ENCODE measurements around the gene CDHR4. TPM values are rescaled to one million over a fixed set of nuclear protein-coding genes. Genes with fewer than 3 reads are reported as not detected.

The CDHR4 gene
- total RNA-seq, 2 experiments from 2014 or later: 0.32 TPM; not detected in 1

GRCh38 chr3:49759226-49759625 is 40.4 kb downstream of the CDHR4 start:
- no peaks in the 10 kb centered on the region for H3K9me2 ChIP-seq (ENCODE audit: insufficient read depth, low read length)
- no peaks in the 10 kb centered on the region for H3K9me3 ChIP-seq (ENCODE audit: low read length)
- H3K36me3 ChIP-seq (ENCODE audit: insufficient read depth, low read length): peaks cover 4% of the 10 kb centered on the region
- no peak overlapping the region for H3K4me3 ChIP-seq (ENCODE audit: low read depth, low read length, poor library complexity, severe bottlenecking)
- TF ChIP-seq EZH2phosphoT487 (IDR thresholded peaks at IDR 0.05; ENCODE audit: borderline replicate concordance, low read depth, low read length) (no peak), CTCF (conservative IDR thresholded peaks at IDR 0.05; ENCODE audit: low read length) (no peak)
- H3K27ac ChIP-seq (ENCODE audit: low read depth, low read length, poor library complexity, severe bottlenecking): no peak overlapping the region
- no peaks in the 10 kb centered on the region for H4K20me1 ChIP-seq (ENCODE audit: insufficient read depth, low read length)
- POLR2A ChIA-PET: interaction anchor here (0.7 kb wide), 1 partner anchor 15 kb away, joined by 3 read pairs; no protein-coding TSS in a partner anchor
- no TSS peak for BruUV-seq (replicated peaks)
- no peaks in the 10 kb centered on the region for H3K4me1 ChIP-seq (ENCODE audit: insufficient read depth, low read length, poor library complexity, severe bottlenecking)
- H2AFZ ChIP-seq (ENCODE audit: low read length): no peak overlapping the region
- H3K4me2 ChIP-seq (ENCODE audit: low read length): no peak overlapping the region
- intact Hi-C loops (cut with micrococcal nuclease; ENCODE audit: unreplicated experiment): no loop called here
- DNase-seq (ENCODE audit: low spot score): no peak
- CTCF ChIA-PET (ENCODE audit: unreplicated experiment): no interaction called here
- H3K79me2 ChIP-seq (ENCODE audit: insufficient read depth, low read depth, low read length): peaks cover 12% of the 10 kb centered on the region; the same call in 1 of the 2 replicates

- ChIA-PET CTCF (ENCODE audit: unreplicated experiment) (no interaction called here), POLR2A (interaction anchor here (0.7 kb wide), 1 partner anchor 128 kb away, joined by 3 read pairs; no protein-coding TSS in a partner anchor)
- intact Hi-C loops (cut with micrococcal nuclease; ENCODE audit: unreplicated experiment): no loop called here
- Histone ChIP-seq H2AFZ (ENCODE audit: low read length) (no peak overlapping the region), H3K9me3 (ENCODE audit: low read length) (no peaks in the 10 kb centered on the region), H4K20me1 (ENCODE audit: insufficient read depth, low read length) (no peaks in the 10 kb centered on the region), H3K9me2 (ENCODE audit: insufficient read depth, low read length) (no peaks in the 10 kb centered on the region), H3K4me2 (ENCODE audit: low read length) (no peak overlapping the region), H3K4me3 (ENCODE audit: low read depth, low read length, poor library complexity, severe bottlenecking) (no peak overlapping the region), H3K79me2 (ENCODE audit: insufficient read depth, low read depth, low read length) (peaks cover 9% of the 10 kb centered on the region; the same call in 1 of the 2 replicates), H3K4me1 (ENCODE audit: insufficient read depth, low read length, poor library complexity, severe bottlenecking) (no peaks in the 10 kb centered on the region), H3K27ac (ENCODE audit: low read depth, low read length, poor library complexity, severe bottlenecking) (no peak overlapping the region), H3K36me3 (ENCODE audit: insufficient read depth, low read length) (peaks cover 4% of the 10 kb centered on the region; the same call in 1 of the 2 replicates)
- no TSS peak for BruUV-seq (replicated peaks)
- TF ChIP-seq EZH2phosphoT487 (IDR thresholded peaks at IDR 0.05; ENCODE audit: borderline replicate concordance, low read depth, low read length) (no peak), CTCF (conservative IDR thresholded peaks at IDR 0.05; ENCODE audit: low read length) (no peak)
- DNase-seq (ENCODE audit: low spot score): no peak
Measured at GRCh38 chr3:49757197-49757596, 42.5 kb downstream of the CDHR4 start.

GRCh38 chr3:49756036-49756435 is 43.6 kb downstream of the CDHR4 start:
- Histone ChIP-seq H3K4me3 (ENCODE audit: low read depth, low read length, poor library complexity, severe bottlenecking) (no peak overlapping the region), H3K4me2 (ENCODE audit: low read length) (no peak overlapping the region), H3K79me2 (ENCODE audit: insufficient read depth, low read depth, low read length) (peaks cover 9% of the 10 kb centered on the region; the same call in 1 of the 2 replicates), H3K27ac (ENCODE audit: low read depth, low read length, poor library complexity, severe bottlenecking) (no peak overlapping the region), H3K9me3 (ENCODE audit: low read length) (no peaks in the 10 kb centered on the region), H3K4me1 (ENCODE audit: insufficient read depth, low read length, poor library complexity, severe bottlenecking) (no peaks in the 10 kb centered on the region), H3K9me2 (ENCODE audit: insufficient read depth, low read length) (no peaks in the 10 kb centered on the region), H2AFZ (ENCODE audit: low read length) (no peak overlapping the region), H4K20me1 (ENCODE audit: insufficient read depth, low read length) (no peaks in the 10 kb centered on the region), H3K36me3 (ENCODE audit: insufficient read depth, low read length) (no peaks in the 10 kb centered on the region)
- intact Hi-C loops (cut with micrococcal nuclease; ENCODE audit: unreplicated experiment): no loop called here
- DNase-seq (ENCODE audit: low spot score): no peak
- BruUV-seq (replicated peaks): no TSS peak
- TF ChIP-seq EZH2phosphoT487 (IDR thresholded peaks at IDR 0.05; ENCODE audit: borderline replicate concordance, low read depth, low read length): no peak
- TF ChIP-seq CTCF (conservative IDR thresholded peaks at IDR 0.05; ENCODE audit: low read length): no peak
- ChIA-PET CTCF (ENCODE audit: unreplicated experiment) (no interaction called here), POLR2A (interaction anchor here (0.6 kb wide), 2 partner anchors 26 to 28 kb away, joined by 5 read pairs; no protein-coding TSS in a partner anchor)

All from OCI-LY7 (cell line).